HepG2 (cell line): Measurements from ENCODE around the gene PDGFB. TPM values are rescaled to one million over a fixed set of nuclear protein-coding genes. Genes with fewer than 3 reads are reported as not detected.

Source experiments
- DR1 ChIP-seq: sonication (generic); formaldehyde crosslinking; IDR thresholded peaks from 2 replicates; pipeline ENCODE4 v1.8.0; 2021; ENCODE audit warnings: mild to moderate bottlenecking, missing genetic modification reagents, inconsistent platforms
- EHMT2 ChIP-seq: fragments of 200-600 bp; sonication (generic); IDR thresholded peaks from 2 replicates; pipeline ENCODE4 v1.7.0; 2017; ENCODE audit warnings: antibody characterized with exemption, low read depth, low read length, borderline replicate concordance
- JUN ChIP-seq: sonication (generic); formaldehyde crosslinking; IDR thresholded peaks from 2 replicates; pipeline ENCODE4 v1.4.0; 2020; ENCODE audit warnings: mild to moderate bottlenecking, missing genetic modification reagents
- KIAA2018 ChIP-seq: sonication (generic); formaldehyde crosslinking; IDR thresholded peaks from 2 replicates; pipeline ENCODE4 v1.5.0; 2020; ENCODE audit warnings: mild to moderate bottlenecking, missing genetic modification reagents, borderline replicate concordance
- MIER2 ChIP-seq: IDR thresholded peaks from 2 replicates; pipeline ENCODE4 v1.6.1; 2016; ENCODE audit warnings: missing biosample characterization, missing genetic modification reagents
- MYPOP ChIP-seq: sonication (generic); formaldehyde crosslinking; IDR thresholded peaks from 2 replicates; pipeline ENCODE4 v1.8.1; 2023; ENCODE audit warnings: mild to moderate bottlenecking, moderate library complexity, missing genetic modification reagents
- PTBP1 ChIP-seq: fragments of 200-400 bp; formaldehyde crosslinking; IDR thresholded peaks from 2 replicates; pipeline ENCODE4 v1.6.1; 2018; ENCODE audit warnings: low read length, low read depth; ENCODE audit not compliant: poor library complexity, severe bottlenecking
- RXRB ChIP-seq: IDR thresholded peaks from 2 replicates; pipeline ENCODE4 v1.6.1; 2016; ENCODE audit warnings: borderline replicate concordance, missing genetic modification reagents, missing compliant biosample characterization
- SKI ChIP-seq: fragments of 450-650 bp; IDR thresholded peaks from one replicate; pipeline ENCODE4 v1.6.1; 2018; ENCODE audit warnings: mild to moderate bottlenecking; ENCODE audit not compliant: partially characterized antibody
- SOX6 ChIP-seq, 2 experiments: fragments of 450-650 bp in 1 of 2; sonication (generic) in 1 of 2; formaldehyde crosslinking in 1 of 2; IDR thresholded peaks; 2 replicates each; pipeline versions ENCODE4 v1.4.0 to v1.6.1; 2017 to 2020; ENCODE audit warnings: antibody characterized with exemption in 1 of 2, mild to moderate bottlenecking in 1 of 2, missing genetic modification reagents in 1 of 2
- TFDP1 ChIP-seq: IDR thresholded peaks from 2 replicates; pipeline ENCODE4 v1.6.1; 2016; ENCODE audit warnings: missing compliant biosample characterization, missing genetic modification reagents, borderline replicate concordance
- ZBTB33 ChIP-seq: sonication (generic); formaldehyde crosslinking; IDR thresholded peaks from 2 replicates; pipeline ENCODE4 v1.4.0; 2020; ENCODE audit warnings: missing genetic modification reagents
- ZNF264 ChIP-seq: sonication (generic); formaldehyde crosslinking; IDR thresholded peaks from 2 replicates; pipeline ENCODE4 v1.4.0; 2020; ENCODE audit warnings: missing genetic modification reagents
- ZNF296 ChIP-seq: sonication (generic); formaldehyde crosslinking; conservative IDR thresholded peaks from 2 replicates; pipeline ENCODE4 v1.5.0; 2020; ENCODE audit warnings: mild to moderate bottlenecking, missing genetic modification reagents
- ZNF382 ChIP-seq: sonication (generic); formaldehyde crosslinking; IDR thresholded peaks from 2 replicates; pipeline ENCODE4 v1.5.0; 2020; ENCODE audit warnings: missing genetic modification reagents, mild to moderate bottlenecking, borderline replicate concordance
- ZNF746 ChIP-seq: sonication (generic); formaldehyde crosslinking; IDR thresholded peaks from 2 replicates; pipeline ENCODE4 v1.8.0; 2022; ENCODE audit warnings: mild to moderate bottlenecking, missing genetic modification reagents
- polyA plus RNA-seq, 8 experiments: library from polyadenylated mRNA; depleted of rRNA in 3 of 8; stranded (reverse) in 7 of 8; unstranded in 1 of 8; fragments of >200 nt; fragmentation: Illumina TruSeq in 4 of 8; extraction: Trizol in 4 of 8; gene quantifications; 2 replicates each; pipeline versions ENCODE4 v1.2.1 to v1.2.3, GENCODE V29; 2011 to 2016; ENCODE audit warnings: low read depth in 4 of 8, missing spikeins in 1 of 8, mixed read lengths in 1 of 8; ENCODE audit not compliant: insufficient read depth in 1 of 8
- total RNA-seq, 5 experiments: library from RNA; depleted of rRNA; stranded (reverse); fragments of >200 nt; fragmentation: Illumina TruSeq; extraction: Trizol; gene quantifications; 2 replicates each; pipeline ENCODE4 v1.2.3, GENCODE V29; 2016; ENCODE audit warnings: low read depth in 1 of 5

PDGFB gene
- total and polyA plus RNA-seq, 2 of the 13 experiments (the other 11 are each of a cell fraction or from before 2014, with no cell fraction given) = 1.4 to 10.1 TPM

GRCh38 chr22:39176143-39176713 lies 68.6 kb downstream of the PDGFB start (continued):
- TF ChIP-seq JUN (no peak), SKI (peak; percentile 58), ZNF382 (CRISPR knock-in tag) (no peak), ZNF746 (CRISPR knock-in tag) (peak; percentile 84), KIAA2018 (CRISPR knock-in tag) (0 out of 2 replicates have a peak, but pooled peaks have one; percentile 56), ZNF296 (0 out of 2 replicates have a peak, but pooled peaks have one; percentile 62), PTBP1 (no peak), ZNF264 (CRISPR knock-in tag) (0 out of 2 replicates have a peak, but pooled peaks have one; percentile 24), MIER2 (CRISPR knock-in tag) (no peak), RXRB (CRISPR knock-in tag) (peak; percentile 67; the same call in 1 of the 2 replicates), DR1 (CRISPR knock-in tag) (no peak), ZBTB33 (CRISPR knock-in tag) (no peak), TFDP1 (CRISPR knock-in tag) (peak; percentile 44; the same call in 1 of the 2 replicates), SOX6 (IDR thresholded peaks at IDR 0.05) (no peak), SOX6 (CRISPR knock-in tag; IDR thresholded peaks at IDR 0.05) (peak; percentile 45; the same call in 1 of the 2 replicates), EHMT2 (no peak), MYPOP (CRISPR knock-in tag) (0 out of 2 replicates have a peak, but pooled peaks have one; percentile 37)
